Measurements from ENCODE around the gene CELF2. TPM values are rescaled to one million over a fixed set of nuclear protein-coding genes. Genes with fewer than 3 reads are reported as not detected.

CELF2 gene
- total RNA-seq, 1 experiment from 2014 or later, result not detected

DNA sequence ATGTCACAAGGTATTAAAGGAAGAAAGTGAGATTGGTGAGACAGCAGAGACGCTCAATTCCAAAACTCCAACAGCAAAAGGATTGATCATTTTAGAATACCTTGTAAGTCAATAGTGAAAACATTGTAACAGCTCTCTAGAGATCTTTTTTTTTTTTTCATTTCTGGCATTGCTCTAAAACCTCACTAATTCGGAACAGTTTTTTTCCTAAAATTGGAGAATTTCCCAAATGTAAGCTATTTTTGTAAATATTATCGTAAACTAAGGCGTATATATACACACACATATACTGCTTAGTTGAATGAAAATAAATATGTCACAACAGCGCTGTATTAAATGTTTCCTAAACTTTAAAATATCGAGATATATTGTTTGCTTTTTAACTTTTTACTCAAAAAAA, 30.6 kb upstream of the CELF2 start:
- ChIA-PET CTCF (no interaction called here), POLR2A (ENCODE audit: low non-redundant PET) (no interaction called here)
- BruUV-seq (replicated peaks), result no TSS peak

DNA sequence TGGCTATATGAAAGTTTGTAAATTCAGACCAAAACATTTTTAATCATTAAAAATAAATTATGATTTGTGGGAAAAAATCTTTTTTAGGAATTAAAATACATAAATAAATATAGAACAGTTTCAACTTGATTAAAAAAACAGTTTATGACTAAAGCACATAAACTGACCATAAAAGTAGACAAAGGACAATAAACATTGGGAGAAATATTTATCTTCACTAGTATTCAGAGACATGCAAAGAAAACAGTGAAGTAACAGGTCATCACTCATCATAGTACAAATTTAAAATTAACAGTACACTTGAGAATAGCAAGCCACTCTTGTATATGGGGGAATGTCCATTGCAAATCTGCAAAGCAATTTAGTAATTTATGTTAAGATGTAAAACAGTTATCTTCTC, 28.0 kb upstream of the CELF2 start:
- intact Hi-C loops (cut with micrococcal nuclease; ENCODE audit: unreplicated experiment), result no loop called here
- Histone ChIP-seq H3K36me3 (ENCODE audit: insufficient read depth, low read length, poor library complexity, severe bottlenecking) (no peaks in the 10 kb centered on the region), H3K27me3 (replicated peaks; ENCODE audit: insufficient read depth, low read depth, low read length, poor library complexity) (peaks cover 43% of the 10 kb centered on the region), H3K27ac (ENCODE audit: low read depth, low read length, poor library complexity, severe bottlenecking) (no peak overlapping the region), H3K4me3 (ENCODE audit: low read depth, low read length, poor library complexity, severe bottlenecking) (no peak overlapping the region), H3K9me3 (ENCODE audit: low read depth, low read length, poor library complexity, severe bottlenecking) (no peaks in the 10 kb centered on the region), H3K4me1 (ENCODE audit: insufficient read depth, low read length, poor library complexity, severe bottlenecking) (no peaks in the 10 kb centered on the region)
- no peak for TF ChIP-seq EZH2 (IDR thresholded peaks at IDR 0.05; ENCODE audit: borderline replicate concordance, low read depth, low read length, poor library complexity, severe bottlenecking)
- TF ChIP-seq, protein P1, sequence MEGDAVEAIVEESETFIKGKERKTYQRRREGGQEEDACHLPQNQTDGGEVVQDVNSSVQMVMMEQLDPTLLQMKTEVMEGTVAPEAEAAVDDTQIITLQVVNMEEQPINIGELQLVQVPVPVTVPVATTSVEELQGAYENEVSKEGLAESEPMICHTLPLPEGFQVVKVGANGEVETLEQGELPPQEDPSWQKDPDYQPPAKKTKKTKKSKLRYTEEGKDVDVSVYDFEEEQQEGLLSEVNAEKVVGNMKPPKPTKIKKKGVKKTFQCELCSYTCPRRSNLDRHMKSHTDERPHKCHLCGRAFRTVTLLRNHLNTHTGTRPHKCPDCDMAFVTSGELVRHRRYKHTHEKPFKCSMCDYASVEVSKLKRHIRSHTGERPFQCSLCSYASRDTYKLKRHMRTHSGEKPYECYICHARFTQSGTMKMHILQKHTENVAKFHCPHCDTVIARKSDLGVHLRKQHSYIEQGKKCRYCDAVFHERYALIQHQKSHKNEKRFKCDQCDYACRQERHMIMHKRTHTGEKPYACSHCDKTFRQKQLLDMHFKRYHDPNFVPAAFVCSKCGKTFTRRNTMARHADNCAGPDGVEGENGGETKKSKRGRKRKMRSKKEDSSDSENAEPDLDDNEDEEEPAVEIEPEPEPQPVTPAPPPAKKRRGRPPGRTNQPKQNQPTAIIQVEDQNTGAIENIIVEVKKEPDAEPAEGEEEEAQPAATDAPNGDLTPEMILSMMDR (conservative IDR thresholded peaks at IDR 0.05; ENCODE audit: low read depth, low read length), result no peak
- ChIA-PET POLR2A (ENCODE audit: low non-redundant PET) (no interaction called here), CTCF (no interaction called here)
- no peak for DNase-seq (ENCODE audit: low spot score)
- BruUV-seq (replicated peaks), result no TSS peak

More for the DNA sequence above, 30.6 kb upstream of the CELF2 start:
- TF ChIP-seq, protein P1 (conservative IDR thresholded peaks at IDR 0.05; ENCODE audit: low read depth, low read length), result no peak
- TF ChIP-seq EZH2 (IDR thresholded peaks at IDR 0.05; ENCODE audit: borderline replicate concordance, low read depth, low read length, poor library complexity, severe bottlenecking), result no peak
- H3K9me3 ChIP-seq (ENCODE audit: low read depth, low read length, poor library complexity, severe bottlenecking), result no peaks in the 10 kb centered on the region
- no peak overlapping the region for H3K4me3 ChIP-seq (ENCODE audit: low read depth, low read length, poor library complexity, severe bottlenecking)
- H3K27ac ChIP-seq (ENCODE audit: low read depth, low read length, poor library complexity, severe bottlenecking), result no peak overlapping the region
- DNase-seq (ENCODE audit: low spot score), result no peak
- peaks cover 57% of the 10 kb centered on the region for H3K27me3 ChIP-seq (replicated peaks; ENCODE audit: insufficient read depth, low read depth, low read length, poor library complexity)
- no peaks in the 10 kb centered on the region for H3K4me1 ChIP-seq (ENCODE audit: insufficient read depth, low read length, poor library complexity, severe bottlenecking)
- intact Hi-C loops (cut with micrococcal nuclease; ENCODE audit: unreplicated experiment), result no loop called here
- no peaks in the 10 kb centered on the region for H3K36me3 ChIP-seq (ENCODE audit: insufficient read depth, low read length, poor library complexity, severe bottlenecking)

- BruUV-seq (replicated peaks), result no TSS peak
- DNase-seq (ENCODE audit: low spot score), result no peak
- CTCF ChIA-PET, result no interaction called here
- TF ChIP-seq EZH2 (IDR thresholded peaks at IDR 0.05; ENCODE audit: borderline replicate concordance, low read depth, low read length, poor library complexity, severe bottlenecking), result no peak
- TF ChIP-seq, protein P1 (conservative IDR thresholded peaks at IDR 0.05; ENCODE audit: low read depth, low read length), result no peak
- peaks cover 33% of the 10 kb centered on the region for H3K27me3 ChIP-seq (replicated peaks; ENCODE audit: insufficient read depth, low read depth, low read length, poor library complexity)
- no peak overlapping the region for H3K27ac ChIP-seq (ENCODE audit: low read depth, low read length, poor library complexity, severe bottlenecking)
- intact Hi-C loops (cut with micrococcal nuclease; ENCODE audit: unreplicated experiment), result no loop called here
- no peaks in the 10 kb centered on the region for H3K4me1 ChIP-seq (ENCODE audit: insufficient read depth, low read length, poor library complexity, severe bottlenecking)
- no peak overlapping the region for H3K4me3 ChIP-seq (ENCODE audit: low read depth, low read length, poor library complexity, severe bottlenecking)
- POLR2A ChIA-PET (ENCODE audit: low non-redundant PET), result no interaction called here
- H3K36me3 ChIP-seq (ENCODE audit: insufficient read depth, low read length, poor library complexity, severe bottlenecking), result no peaks in the 10 kb centered on the region
- H3K9me3 ChIP-seq (ENCODE audit: low read depth, low read length, poor library complexity, severe bottlenecking), result no peaks in the 10 kb centered on the region
Observed at GRCh38 chr10:10991144-10991543, 26.5 kb upstream of the CELF2 start.
